Hindlimb muscle (tissue), 1 donor: Measurements from ENCODE around the gene BLZF1. TPM values are rescaled to one million over a fixed set of nuclear protein-coding genes. Genes with fewer than 3 reads are reported as not detected.
"Not testable (repeated sequence)": the region's sequence is repeated elsewhere in the genome, so short reads cannot be mapped to it uniquely, and the experiment has no call there.

Source experiments
- DNase-seq: peaks from one replicate; pipeline ENCODE4 v3.0.0-alpha.2; 2013
- polyA plus RNA-seq: library from polyadenylated mRNA; unstranded; fragments of 120-200 nt; gene quantifications from one replicate; pipeline ENCODE4 v1.2.1, GENCODE V29; 2013; ENCODE audit not compliant: insufficient read length

BLZF1 gene
- polyA plus RNA-seq, 1 donor, result 17.1 TPM

GRCh38 chr1:169361281-169361680, 6.7 kb upstream of the BLZF1 start:
- no peak for DNase-seq

GRCh38 chr1:169363046-169363730, 4.8 kb upstream of the BLZF1 start:
- no peak for DNase-seq

- no peak for DNase-seq
These were observed 3.0 kb upstream of the BLZF1 start for GRCh38 chr1:169364948-169365347.

GRCh38 chr1:169367096-169367685, 804 bp upstream of the BLZF1 start:
- DNase-seq, result peak; percentile 0

GRCh38 chr1:169368406-169368769, 393 bp downstream of the BLZF1 start:
- DNase-seq, result peak; percentile 19

- DNase-seq, result no peak
These were observed 3.4 kb downstream of the BLZF1 start for GRCh38 chr1:169371404-169371803.

- DNase-seq, result no peak
These were observed 13.2 kb downstream of the BLZF1 start for GRCh38 chr1:169381162-169381561.

GRCh38 chr1:169383449-169383848, 15.5 kb downstream of the BLZF1 start:
- no peak for DNase-seq

GRCh38 chr1:169387399-169387798, 19.4 kb downstream of the BLZF1 start:
- DNase-seq, result no peak

GRCh38 chr1:169390303-169390702, 22.3 kb downstream of the BLZF1 start:
- DNase-seq, result no peak

GRCh38 chr1:169392406-169392805, 24.4 kb downstream of the BLZF1 start:
- DNase-seq, result no peak

GRCh38 chr1:169395955-169396354, 28.0 kb downstream of the BLZF1 start:
- DNase-seq, result no peak

- DNase-seq, result not testable (repeated sequence)
These were observed 34.6 kb downstream of the BLZF1 start for GRCh38 chr1:169402578-169402977.

GRCh38 chr1:169408340-169408739, 40.3 kb downstream of the BLZF1 start:
- DNase-seq, result not testable (repeated sequence)

GRCh38 chr1:169414952-169415351, 47.0 kb downstream of the BLZF1 start:
- no peak for DNase-seq

- no peak for DNase-seq
These were observed 53.3 kb downstream of the BLZF1 start for GRCh38 chr1:169421309-169421708.

GRCh38 chr1:169426174-169426705, 58.2 kb downstream of the BLZF1 start:
- DNase-seq, result no peak

- DNase-seq, result peak; percentile 69
These were observed 59.2 kb downstream of the BLZF1 start, which contains the start of gene CCDC181 for GRCh38 chr1:169427081-169427641. Gene CCDC181 (minus strand): TSS chr1:169427474. CDS start chr1:169424927, 2,547 bp downstream.

Other genes starting within 250 kb of the BLZF1 start
- 12.0 TPM for gene NME7, start 398 bp upstream of the BLZF1 start, polyA plus RNA-seq
- 1.1 TPM for gene CCDC181, start 59.3 kb downstream of the BLZF1 start, polyA plus RNA-seq
- gene SLC19A2, start 117.7 kb downstream of the BLZF1 start, polyA plus RNA-seq, result 6.4 TPM
- gene F5, start 218.3 kb downstream of the BLZF1 start, polyA plus RNA-seq, result 0.26 TPM